Limb (tissue), 2 donors: ENCODE results near the gene BTBD7.
"Not testable (repeated sequence)": the region's sequence is repeated elsewhere in the genome, so short reads cannot be mapped to it uniquely, and the experiment has no call there.

ENCODE experiments used
- DNase-seq, 2 donors: peaks; one replicate each; pipeline ENCODE4 v3.0.0-alpha.2; 2016; ENCODE audit errors: extremely low spot score in 2 of 2

The BTBD7 gene

GRCh38 chr14:93246534-93246933 is 86.3 kb downstream of the BTBD7 start:
- DNase-seq: no peak

- DNase-seq: no peak
These were observed 86.9 kb downstream of the BTBD7 start for GRCh38 chr14:93245764-93246420.

GRCh38 chr14:93240678-93241000 is 92.2 kb downstream of the BTBD7 start:
- DNase-seq: no peak

GRCh38 chr14:93239869-93240677 is 92.8 kb downstream of the BTBD7 start:
- no peak for DNase-seq

GRCh38 chr14:93234798-93235197 is 98.0 kb downstream of the BTBD7 start:
- no peak for DNase-seq

GRCh38 chr14:93233078-93233477 is 99.8 kb downstream of the BTBD7 start:
- DNase-seq: not testable (repeated sequence)

- DNase-seq: no peak
These were observed 100.7 kb downstream of the BTBD7 start for GRCh38 chr14:93232159-93232558.

- peak; percentile 3 to 47 for DNase-seq
These were observed 101.5 kb downstream of the BTBD7 start for GRCh38 chr14:93231129-93231979.

- no peak for DNase-seq
These were observed 102.3 kb downstream of the BTBD7 start for GRCh38 chr14:93230539-93230938.

- no peak for DNase-seq
These were observed 104.3 kb downstream of the BTBD7 start for GRCh38 chr14:93228550-93228949.

- DNase-seq: no peak
These were observed 109.3 kb downstream of the BTBD7 start for GRCh38 chr14:93223565-93223964.

- DNase-seq: no peak
These were observed 112.3 kb downstream of the BTBD7 start for GRCh38 chr14:93220509-93220908.

- peak; percentile 32 to 39 for DNase-seq
These were observed 113.6 kb downstream of the BTBD7 start for GRCh38 chr14:93219103-93219726.

GRCh38 chr14:93214598-93214997 is 118.2 kb downstream of the BTBD7 start:
- DNase-seq: no peak

- DNase-seq: no peak
These were observed 120.4 kb downstream of the BTBD7 start for GRCh38 chr14:93212432-93212831.

- peak; percentile 25 to 77 for DNase-seq
These were observed 125.1 kb downstream of the BTBD7 start for GRCh38 chr14:93207468-93208308.

- DNase-seq: peak; percentile 97 to 100
These were observed 125.9 kb downstream of the BTBD7 start, which contains the start of the genes GON7 and UBR7 for GRCh38 chr14:93206793-93207467. Gene GON7 (minus strand): TSS chr14:93207065. CDS start chr14:93207037, 28 bp downstream. Gene UBR7 (plus strand): TSS chr14:93207256. CDS start chr14:93207292, 36 bp downstream.

GRCh38 chr14:93201155-93201704 is 131.6 kb downstream of the BTBD7 start:
- DNase-seq: no peak

- no peak for DNase-seq
These were observed 132.3 kb downstream of the BTBD7 start for GRCh38 chr14:93200553-93200952.

- no peak for DNase-seq
These were observed 133.8 kb downstream of the BTBD7 start for GRCh38 chr14:93199031-93199430.
